Heart right ventricle (tissue), 16 donors: ENCODE data around the gene SOS1. TPM values are rescaled to one million over a fixed set of nuclear protein-coding genes. Genes with fewer than 3 reads are reported as not detected.
"Not testable (repeated sequence)": the region's sequence is repeated elsewhere in the genome, so short reads cannot be mapped to it uniquely, and the experiment has no call there.

ENCODE experiments used
- ATAC-seq, 8 donors: fragments of 200-7000 bp; cut with Tn5 transposase; one replicate each; pipeline ENCODE4 v1.9.1; 2020; ENCODE audit warnings: mild to moderate bottlenecking in 8 of 8, moderate library complexity in 8 of 8, moderate number of reproducible peaks in 1 of 8
- DNase-seq, 2 donors: peaks; one replicate each; pipeline ENCODE4 v3.0.0-alpha.2; 2020
- H3K27ac ChIP-seq, 10 donors: fragments of 200-600 bp; sonication (generic) in 2 of 10; one replicate each; pipeline versions ENCODE4 v1.5.0 to v1.8.0; 2020 to 2022; ENCODE audit warnings: mild to moderate bottlenecking in 3 of 10
- H3K27me3 ChIP-seq, 7 donors: fragments of 200-600 bp; one replicate each; pipeline ENCODE4 v1.8.0; 2021 to 2022; ENCODE audit warnings: mild to moderate bottlenecking in 2 of 7
- H3K36me3 ChIP-seq, 9 donors: fragments of 200-600 bp; sonication (generic) in 1 of 9; one replicate each; pipeline versions ENCODE4 v1.5.0 to v1.8.0; 2020 to 2022; ENCODE audit warnings: mild to moderate bottlenecking in 2 of 9
- H3K4me1 ChIP-seq, 9 donors: fragments of 200-600 bp; sonication (generic) in 1 of 9; one replicate each; pipeline versions ENCODE4 v1.5.0 to v1.8.0; 2020 to 2022; ENCODE audit warnings: mild to moderate bottlenecking in 4 of 9
- H3K4me3 ChIP-seq, 10 donors: fragments of 200-600 bp; sonication (generic) in 2 of 10; one replicate each; pipeline versions ENCODE4 v1.5.0 to v1.8.0; 2020 to 2022; ENCODE audit warnings: mild to moderate bottlenecking in 7 of 10, moderate library complexity in 2 of 10
- H3K9me3 ChIP-seq, 11 donors: fragments of 200-600 bp in 10 of 11; sonication (generic) in 2 of 11; one replicate each; pipeline versions ENCODE4 v1.5.0 to v1.8.0; 2013 to 2022; ENCODE audit warnings: mild to moderate bottlenecking in 2 of 11, control low read depth in 1 of 11, moderate library complexity in 1 of 11
- WGBS, 2 donors: extraction: QIAGEN DNeasy Blood & Tissue Kit; methylation state at CpG; one replicate each; pipeline ENCODE4 v1.1.7; 2013; ENCODE audit warnings: inconsistent platforms in 1 of 2; 5-methylcytosine and 5-hydroxymethylcytosine counted together
- intact Hi-C, 10 donors: fragments of 100-400 bp; cut with DNase I; formaldehyde crosslinking; loops; one replicate each; pipeline versions ENCODE4 v1.11.1 to v1.14.2; 2022
- polyA plus RNA-seq, 2 donors: library from polyadenylated mRNA; stranded (reverse); fragments of 200-250 nt; gene quantifications; one replicate each; pipeline ENCODE4 v1.2.3, GENCODE V29; 2013
- total RNA-seq, 10 donors: library from RNA; stranded (reverse); fragmentation: NEBNext Ultra II Directional in 3 of 10; extraction: Animal tissue kit (Norgen Biotek cat#: 25700) in 3 of 10; gene quantifications; one replicate each; pipeline versions ENCODE4 v1.2.1 to v1.2.4, GENCODE V29; 2021 to 2023
- TF ChIP-seq, protein P1 (sequence below), 9 donors: fragments of 200-600 bp; sonication (generic) in 2 of 9; IDR thresholded peaks; one replicate each; pipeline versions ENCODE4 v1.5.0 to v1.8.0; 2021 to 2022; ENCODE audit warnings: antibody characterized with exemption in 9 of 9, mild to moderate bottlenecking in 5 of 9, moderate library complexity in 1 of 9
- donor health status: Arrhythmogenic right ventricular cardiomyopathy.
- donor health status: ischemic (EF 13 %, LVEDD 7.1; RV severe dilation, severe dysfunction).
- donor health status: healthy with polysubstance abuse.
- donor health status: DM: no; HTN: yes; CAD: no.
- donor health status: DM: no; HTN: no; CAD: no.
- donor health status: ischemic (EF 25% LVEDD 6.9; RV normal size, moderate dysfunction).
- donor health status: ischemic (EF 25% LVEDD 5.7; RV mildly dilated, moderate dysfunction).
- donor health status: healthy.
- donor health status: DM: yes; HTN: yes; CAD: no.
- donor health status: Ischemic cardiomyopathy.
- donor health status: ischemic (EF 35%, LVEDD 5.7; RV mildly dilated, moderate dysfunction).
- donor health status: nonischemic (EF 11% LVEDD 7.7; RV severe dilation, severe dysfunction).
- donor health status: DM: yes; HTN: yes; CAD: no.
- donor health status: PGD.
- donor health status: ischemic (EF 29% LVEDD 5.4; RV normal size, mild dysfunction).
- donor health status: nonischemic (EF 23%, LVEDD 6.1; RV moderate dilation, normal function).

Gene SOS1
- total and polyA plus RNA-seq, 12 donors: 5.8 to 37.8 (median 23.1) TPM

DNA sequence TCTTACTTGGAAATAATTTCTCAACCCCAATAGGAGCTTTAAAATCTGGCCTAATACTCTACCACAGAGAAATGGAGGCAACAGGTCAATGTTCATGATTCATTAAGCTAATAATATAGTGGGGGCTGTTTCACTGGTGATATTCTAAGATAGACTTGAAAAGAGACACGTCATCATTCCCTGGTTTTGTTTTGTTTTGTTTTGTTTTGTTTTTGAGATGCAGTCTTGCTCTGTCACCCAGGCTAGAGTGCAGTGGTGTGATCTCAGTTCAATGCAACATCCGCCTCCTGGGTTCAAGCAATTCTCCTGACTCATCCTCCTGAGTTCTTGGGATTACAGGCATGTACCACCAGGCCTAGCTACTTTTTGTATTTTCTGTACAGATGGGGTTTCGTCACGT, 37.5 kb upstream of the SOS1 start:
- intact Hi-C loops: loop anchor here in 1 of 10 donors (10.0 kb wide), 1 partner anchor 46 kb away; no protein-coding TSS in a partner anchor
- Histone ChIP-seq H3K9me3 (no peaks in the 10 kb centered on the region), H3K4me3 (no peak overlapping the region), H3K36me3 (no peaks in the 10 kb centered on the region), H3K27me3 (no peaks in the 10 kb centered on the region), H3K4me1 (peaks cover 0 to 12% (median 0%) of the 10 kb centered on the region in 9 donors), H3K27ac (no peak overlapping the region)
- DNase-seq: no peak
- TF ChIP-seq, protein P1, sequence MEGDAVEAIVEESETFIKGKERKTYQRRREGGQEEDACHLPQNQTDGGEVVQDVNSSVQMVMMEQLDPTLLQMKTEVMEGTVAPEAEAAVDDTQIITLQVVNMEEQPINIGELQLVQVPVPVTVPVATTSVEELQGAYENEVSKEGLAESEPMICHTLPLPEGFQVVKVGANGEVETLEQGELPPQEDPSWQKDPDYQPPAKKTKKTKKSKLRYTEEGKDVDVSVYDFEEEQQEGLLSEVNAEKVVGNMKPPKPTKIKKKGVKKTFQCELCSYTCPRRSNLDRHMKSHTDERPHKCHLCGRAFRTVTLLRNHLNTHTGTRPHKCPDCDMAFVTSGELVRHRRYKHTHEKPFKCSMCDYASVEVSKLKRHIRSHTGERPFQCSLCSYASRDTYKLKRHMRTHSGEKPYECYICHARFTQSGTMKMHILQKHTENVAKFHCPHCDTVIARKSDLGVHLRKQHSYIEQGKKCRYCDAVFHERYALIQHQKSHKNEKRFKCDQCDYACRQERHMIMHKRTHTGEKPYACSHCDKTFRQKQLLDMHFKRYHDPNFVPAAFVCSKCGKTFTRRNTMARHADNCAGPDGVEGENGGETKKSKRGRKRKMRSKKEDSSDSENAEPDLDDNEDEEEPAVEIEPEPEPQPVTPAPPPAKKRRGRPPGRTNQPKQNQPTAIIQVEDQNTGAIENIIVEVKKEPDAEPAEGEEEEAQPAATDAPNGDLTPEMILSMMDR (IDR thresholded peaks at IDR 0.05): no peak
- WGBS, 2 donors: 90 to 97% methylated on average over 4 of the region's 4 CpGs
- ATAC-seq: no peak

DNA sequence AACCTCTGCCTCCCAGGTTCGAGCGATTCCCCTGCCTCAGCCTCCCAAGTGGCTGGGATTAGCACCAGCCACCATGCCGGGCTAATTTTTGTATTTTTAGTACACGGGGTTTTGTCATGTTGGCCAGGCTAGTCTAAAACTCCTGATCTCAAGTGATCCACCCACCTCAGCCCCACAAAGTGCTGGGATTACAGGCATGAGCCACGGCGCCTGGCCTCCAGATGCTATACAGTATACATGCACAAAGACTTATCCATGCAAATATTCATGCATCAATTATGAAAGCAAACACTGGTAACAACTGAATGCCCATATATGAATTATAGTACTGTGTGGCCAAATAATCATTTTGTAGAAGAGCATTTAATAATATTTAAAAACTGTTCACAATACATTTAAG, 36.0 kb upstream of the SOS1 start:
- DNase-seq: no peak
- ATAC-seq: no peak
- intact Hi-C loops: loop anchor here in 1 of 10 donors (10.0 kb wide), 1 partner anchor 48 kb away; no protein-coding TSS in a partner anchor
- Histone ChIP-seq H3K36me3 (no peaks in the 10 kb centered on the region), H3K4me3 (no peak overlapping the region), H3K27me3 (no peaks in the 10 kb centered on the region), H3K4me1 (peaks cover 0 to 12% (median 0%) of the 10 kb centered on the region in 9 donors), H3K27ac (no peak overlapping the region), H3K9me3 (no peaks in the 10 kb centered on the region)
- TF ChIP-seq, protein P1 (IDR thresholded peaks at IDR 0.05): no peak
- WGBS, 2 donors: 88 to 94% methylated on average over 6 of the region's 6 CpGs

DNA sequence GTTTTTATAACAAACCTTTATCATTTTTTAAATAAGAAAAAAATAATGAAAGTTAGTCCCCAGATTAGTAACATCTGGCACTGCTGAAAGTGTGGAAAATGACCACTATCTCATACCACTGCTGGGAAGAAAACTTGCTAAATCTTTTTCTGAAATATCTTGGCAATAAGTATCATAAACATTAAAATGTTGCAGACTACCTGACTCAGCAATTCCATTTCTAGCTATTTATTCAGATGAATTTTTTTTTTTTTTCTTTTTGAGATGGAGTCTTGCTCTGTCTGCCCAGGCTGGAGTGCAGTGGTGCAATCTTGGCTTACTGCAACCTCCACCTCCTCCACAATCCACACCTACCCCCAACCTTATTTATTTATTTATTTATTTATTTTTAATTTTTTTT, 35.3 kb upstream of the SOS1 start:
- Histone ChIP-seq H3K9me3 (no peaks in the 10 kb centered on the region), H3K36me3 (no peaks in the 10 kb centered on the region), H3K27ac (no peak overlapping the region), H3K4me3 (no peak overlapping the region), H3K27me3 (no peaks in the 10 kb centered on the region), H3K4me1 (peaks cover 0 to 6% (median 0%) of the 10 kb centered on the region in 9 donors)
- DNase-seq (no peak), ATAC-seq (no peak)
- TF ChIP-seq, protein P1 (IDR thresholded peaks at IDR 0.05): no peak
- intact Hi-C loops: loop anchor here in 1 of 10 donors (10.0 kb wide), 1 partner anchor 49 kb away; no protein-coding TSS in a partner anchor

DNA sequence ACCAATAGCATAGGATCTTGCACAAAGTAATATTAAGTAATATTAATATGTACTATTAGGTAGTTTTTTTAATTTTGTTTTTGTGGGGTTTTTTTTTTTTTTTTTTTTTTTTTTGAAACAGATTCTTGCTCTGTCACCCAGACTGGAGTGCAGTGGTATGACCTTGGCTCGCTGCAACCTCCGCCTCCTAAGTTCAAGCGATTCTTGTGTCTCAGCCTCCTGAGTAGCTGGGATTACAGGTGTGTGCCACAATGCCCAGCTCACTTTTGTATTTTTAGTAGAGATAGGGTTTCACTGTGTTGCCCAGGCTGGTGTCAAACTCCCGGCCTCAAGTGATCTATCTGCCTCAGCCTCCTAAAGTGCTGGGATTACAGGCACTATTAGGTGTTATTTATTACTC, 34.7 kb upstream of the SOS1 start:
- not testable (repeated sequence) for H3K27ac ChIP-seq, H3K36me3 ChIP-seq, H3K27me3 ChIP-seq, ATAC-seq, H3K4me3 ChIP-seq, H3K4me1 ChIP-seq, H3K9me3 ChIP-seq, DNase-seq
- intact Hi-C loops: loop anchor here in 1 of 10 donors (10.0 kb wide), 1 partner anchor 49 kb away; no protein-coding TSS in a partner anchor
- WGBS, 2 donors: 94% methylated on average over 4 of the region's 4 CpGs

DNA sequence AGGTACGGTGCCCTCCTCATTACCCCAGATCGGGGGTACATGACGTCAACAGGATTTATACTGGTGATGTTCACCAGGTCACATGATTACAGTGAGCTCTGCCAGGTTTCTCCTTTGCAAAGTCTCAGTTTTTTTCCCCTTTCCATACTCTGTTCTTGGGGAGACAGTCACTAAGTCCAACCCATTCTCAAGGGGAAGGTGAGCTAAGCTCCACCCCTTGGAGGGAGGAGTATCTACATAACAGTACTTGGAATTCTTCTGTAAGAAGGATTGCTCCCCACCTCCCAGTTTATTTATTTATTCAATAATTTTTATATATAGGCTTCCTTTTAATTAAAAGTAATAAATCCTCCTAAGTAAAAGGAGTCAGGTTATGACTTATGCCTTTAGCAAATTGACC, 34.1 kb upstream of the SOS1 start:
- TF ChIP-seq, protein P1 (IDR thresholded peaks at IDR 0.05): no peak
- DNase-seq (no peak), ATAC-seq (no peak)
- Histone ChIP-seq H3K4me3 (no peak overlapping the region), H3K9me3 (no peaks in the 10 kb centered on the region), H3K4me1 (no peaks in the 10 kb centered on the region), H3K27ac (no peak overlapping the region), H3K27me3 (no peaks in the 10 kb centered on the region), H3K36me3 (no peaks in the 10 kb centered on the region)
- intact Hi-C loops: loop anchor here in 1 of 10 donors (10.0 kb wide), 1 partner anchor 50 kb away; no protein-coding TSS in a partner anchor
- WGBS, 2 donors: 81 to 89% methylated on average over 3 of the region's 3 CpGs
